HEK293 (cell line): ENCODE data around the gene NOS1AP.

Experiments used
- CTCF ChIP-seq: fragments of 450-650 bp; formaldehyde crosslinking; IDR thresholded peaks from 2 replicates; pipeline ENCODE4 v1.5.1; 2016; ENCODE audit warnings: missing biosample characterization, missing genetic modification characterization
- PRDM6 ChIP-seq: fragments of 450-650 bp; formaldehyde crosslinking; IDR thresholded peaks from 2 replicates; pipeline ENCODE4 v1.5.1; 2017; ENCODE audit warnings: missing biosample characterization, missing genetic modification characterization
- TCF7L2 ChIP-seq: IDR thresholded peaks from 2 replicates; pipeline ENCODE4 v1.6.1; 2011; ENCODE audit warnings: low read depth, mild to moderate bottlenecking, inconsistent platforms, low read length, moderate library complexity, borderline replicate concordance

GRCh38 chr1:162336621-162337285, 267.3 kb downstream of the NOS1AP start:
- TF ChIP-seq TCF7L2: no peak
- no peak for TF ChIP-seq PRDM6 (tag by site-specific recombination)
- no peak for TF ChIP-seq CTCF
